ENCODE results near the gene TTC23. TPM values are rescaled to one million over a fixed set of nuclear protein-coding genes. Genes with fewer than 3 reads are reported as not detected.

Gene TTC23
- total and polyA plus RNA-seq, 9 of the 15 experiments (the other 6 are each of a cell fraction or from before 2014, with no cell fraction given), result 0.41 to 4.5 (median 2.5) TPM

GRCh38 chr15:99135194-99135593, 114.2 kb downstream of the TTC23 start:
- Histone ChIP-seq H3K9ac (ENCODE audit: insufficient read depth in 1 of 2, low read depth in 2 of 2, low read length in 2 of 2) (no peak overlapping the region), H3K4me1 (replicated peaks in 1 of 2; ENCODE audit: control insufficient read depth in 2 of 2, insufficient read depth in 2 of 2, low read length in 2 of 2) (no peaks in the 10 kb centered on the region), H3K4me2 (ENCODE audit: insufficient read depth, low read length) (no peak overlapping the region), H3K27me3 (ENCODE audit: control insufficient read depth in 2 of 2, insufficient read depth in 2 of 2, low read length in 2 of 2) (peaks cover 26 to 48% of the 10 kb centered on the region in 2 experiments), H3K9me3 (replicated peaks; ENCODE audit: control insufficient read depth, insufficient read depth, low read depth, low read length) (no peaks in the 10 kb centered on the region), H3K9me1 (ENCODE audit: control insufficient read depth, insufficient read depth, low read length) (no peaks in the 10 kb centered on the region), H2AFZ (ENCODE audit: low read depth, low read length) (no peak overlapping the region), H4K20me1 (replicated peaks; ENCODE audit: control insufficient read depth, insufficient read depth, low read length) (no peaks in the 10 kb centered on the region; the same call in 1 of the 2 replicates), H3K36me3 (ENCODE audit: control insufficient read depth, insufficient read depth, low read length) (no peaks in the 10 kb centered on the region), H3K27ac (ENCODE audit: extremely low read depth, low read depth, low read length) (no peak overlapping the region), H3K79me2 (ENCODE audit: control insufficient read depth, insufficient read depth, low read length) (no peaks in the 10 kb centered on the region), H3K4me3 (no peak overlapping the region)
- CTCF ChIA-PET (ENCODE audit: low intra/inter-chr PET ratio), result no interaction called here
- ATAC-seq (no peak), FAIRE-seq (no peak), DNase-seq (ENCODE audit: extremely low read depth in 1 of 4, low spot score in 3 of 4) (no peak)
- WGBS (ENCODE audit: insufficient coverage, low coverage, missing lambda C conversion rate), result 14% methylated on average over 4 of the region's 4 CpGs
- in situ Hi-C loops (cut with MboI), result no loop called here
- intact Hi-C loops (cut with micrococcal nuclease), result no loop called here
- BruUV-seq (replicated peaks), result no TSS peak
- TF ChIP-seq ZNF764 (CRISPR knock-in tag; IDR thresholded peaks at IDR 0.05; ENCODE audit: low read depth) (no peak), SMARCC2 (IDR thresholded peaks at IDR 0.05; ENCODE audit: low read depth) (no peak), AFF4 (CRISPR knock-in tag; IDR thresholded peaks at IDR 0.05) (no peak)
- POLR2A ChIA-PET, result interaction anchor here (0.9 to 1.4 kb wide), 3 partner anchors 9 to 27 kb away, joined by 3 to 6 read pairs (median 3); no protein-coding TSS in a partner anchor

All from K562 (cell line).